GM18870 (cell line): ENCODE measurements around the gene BIRC5.
"Not testable (repeated sequence)": the region's sequence is repeated elsewhere in the genome, so short reads cannot be mapped to it uniquely, and the experiment has no call there.

Source experiments
- ATAC-seq: cut with Tn5 transposase; IDR thresholded peaks from one replicate; pipeline ENCODE4 v1.9.1; 2021; ENCODE audit warnings: moderate library complexity; ENCODE audit not compliant: unreplicated experiment

The BIRC5 gene

GRCh38 chr17:78224231-78225087, 10.4 kb downstream of the BIRC5 start:
- ATAC-seq: no peak

- no peak for ATAC-seq
Observed at GRCh38 chr17:78225088-78225865, 11.2 kb downstream of the BIRC5 start.

- no peak for ATAC-seq
Observed at GRCh38 chr17:78226055-78226758, 12.2 kb downstream of the BIRC5 start.

GRCh38 chr17:78226759-78227454, 12.9 kb downstream of the BIRC5 start:
- ATAC-seq: no peak

- ATAC-seq: no peak
Observed at GRCh38 chr17:78227455-78227916, 13.4 kb downstream of the BIRC5 start.

GRCh38 chr17:78228176-78228575, 14.1 kb downstream of the BIRC5 start:
- no peak for ATAC-seq

- no peak for ATAC-seq
Observed at GRCh38 chr17:78230252-78230962, 16.4 kb downstream of the BIRC5 start.

GRCh38 chr17:78230996-78231935, 17.2 kb downstream of the BIRC5 start, which contains the start of gene TMEM235:
Gene TMEM235, plus strand, starts transcription at chr17:78231631. Its CDS starts 393 bp downstream, at chr17:78232024.
- no peak for ATAC-seq

- no peak for ATAC-seq
Observed at GRCh38 chr17:78231991-78232858, 18.2 kb downstream of the BIRC5 start.

GRCh38 chr17:78232859-78233173, 18.8 kb downstream of the BIRC5 start:
- no peak for ATAC-seq

GRCh38 chr17:78233678-78234077, 19.6 kb downstream of the BIRC5 start:
- no peak for ATAC-seq

- no peak for ATAC-seq
Observed at GRCh38 chr17:78234261-78234865, 20.3 kb downstream of the BIRC5 start.

GRCh38 chr17:78235022-78235421, 21.0 kb downstream of the BIRC5 start:
- ATAC-seq: not testable (repeated sequence)

- ATAC-seq: no peak
Observed at GRCh38 chr17:78235885-78236284, 21.8 kb downstream of the BIRC5 start.

- ATAC-seq: no peak
Observed at GRCh38 chr17:78236362-78237127, 22.5 kb downstream of the BIRC5 start.

- no peak for ATAC-seq
Observed at GRCh38 chr17:78237401-78238012, 23.5 kb downstream of the BIRC5 start.
